K562 (cell line): ENCODE results near the gene PAX2. TPM values are rescaled to one million over a fixed set of nuclear protein-coding genes. Genes with fewer than 3 reads are reported as not detected.

Experiments used
- ATAC-seq: fragments of 200-7000 bp; cut with Tn5 transposase; 3 replicates; pipeline ENCODE4 v1.9.1; 2020; ENCODE audit warnings: moderate library complexity
- BruUV-seq: library from RNA; stranded (reverse); fragments of 400-500 nt; replicated peaks from 2 replicates; lab custom pipeline; 2021; lab: Mats Ljungman, UMichigan
- CTCF ChIA-PET: fragments of 300-600 bp; formaldehyde crosslinking; extraction: SDS; loops from one replicate; lab custom pipeline; 2021; ENCODE audit warnings: low intra/inter-chr PET ratio; lab: Yijun Ruan, JAX
- POLR2A ChIA-PET: fragments of 300-600, 350-650 bp; sonication (Branson Sonifier 250); formaldehyde crosslinking; extraction: SDS; loops from one replicate; lab custom pipeline; 2021; ENCODE audit warnings: antibody characterized with exemption, inconsistent platforms; lab: Yijun Ruan, JAX
- DNase-seq, 4 experiments: peaks; one replicate each; pipeline versions ENCODE4 v3.0.0 to v3.0.0-alpha.2; 2011 to 2018; ENCODE audit warnings: low spot score in 3 of 4, mixed read lengths in 3 of 4; ENCODE audit errors: extremely low read depth in 1 of 4
- FAIRE-seq: peaks from 2 replicates; lab custom pipeline; 2011; peaks lifted over from hg19 to GRCh38; lab: Jason Lieb, UNC
- H2AFZ ChIP-seq: 2 replicates; pipeline ENCODE4 v1.6.0; 2011; ENCODE audit warnings: low read depth, low read length, control low read depth, inconsistent platforms
- H3K27ac ChIP-seq: fragments of 200-600 bp; 3 replicates; pipeline ENCODE4 v1.8.0; 2011; ENCODE audit warnings: low read depth, mild to moderate bottlenecking, control low read depth, inconsistent platforms, low read length, moderate library complexity, mixed read lengths; ENCODE audit errors: extremely low read depth
- H3K27me3 ChIP-seq, 2 experiments: fragments of 300-600 bp in 1 of 2; 2 replicates in 1 of 2; 3 replicates in 1 of 2; pipeline versions ENCODE4 v1.6.0 to v1.8.0; 2011; ENCODE audit warnings: inconsistent platforms in 2 of 2, low read length in 2 of 2, mild to moderate bottlenecking in 1 of 2, mixed read lengths in 1 of 2, moderate library complexity in 1 of 2; ENCODE audit not compliant: control insufficient read depth in 2 of 2, insufficient read depth in 2 of 2
- H3K36me3 ChIP-seq: fragments of 300-600 bp; 3 replicates; pipeline ENCODE4 v1.8.0; 2011; ENCODE audit warnings: mild to moderate bottlenecking, low read length, inconsistent platforms; ENCODE audit not compliant: control insufficient read depth, insufficient read depth
- H3K4me1 ChIP-seq, 2 experiments: fragments of 200-600 bp in 1 of 2; replicated peaks in 1 of 2; 2 replicates in 1 of 2; 3 replicates in 1 of 2; pipeline versions ENCODE4 v1.5.1 to v1.8.0; 2011; ENCODE audit warnings: inconsistent platforms in 2 of 2, low read length in 2 of 2, mild to moderate bottlenecking in 1 of 2, mixed read lengths in 1 of 2, moderate library complexity in 1 of 2; ENCODE audit not compliant: control insufficient read depth in 2 of 2, insufficient read depth in 2 of 2
- H3K4me2 ChIP-seq: 2 replicates; pipeline ENCODE4 v1.6.1; 2011; ENCODE audit warnings: low read length, control low read depth, inconsistent platforms, mixed read lengths; ENCODE audit not compliant: insufficient read depth
- H3K4me3 ChIP-seq: fragments of 200-600 bp; sonication (generic), shearing (Covaris generic); 2 replicates; pipeline ENCODE4 v1.5.1; 2016; ENCODE audit warnings: control low read depth, inconsistent platforms
- H3K79me2 ChIP-seq: fragments of 200-600 bp; 3 replicates; pipeline ENCODE4 v1.8.0; 2011; ENCODE audit warnings: low read length, inconsistent platforms; ENCODE audit not compliant: control insufficient read depth, insufficient read depth
- H3K9ac ChIP-seq, 2 experiments: 2 replicates each; pipeline versions ENCODE4 v1.6.0 to v1.6.1; 2011; ENCODE audit warnings: low read depth in 2 of 2, low read length in 2 of 2, control low read depth in 1 of 2, inconsistent platforms in 1 of 2, mild to moderate bottlenecking in 1 of 2, mixed read lengths in 1 of 2; ENCODE audit not compliant: insufficient read depth in 1 of 2
- H3K9me1 ChIP-seq: one replicate; pipeline ENCODE4 v1.6.0; 2011; ENCODE audit warnings: inconsistent platforms, mild to moderate bottlenecking, low read length, moderate library complexity; ENCODE audit not compliant: control insufficient read depth, insufficient read depth
- H3K9me3 ChIP-seq: replicated peaks from 2 replicates; pipeline ENCODE4 v1.5.1; 2011; ENCODE audit warnings: low read depth, low read length, inconsistent platforms; ENCODE audit not compliant: control insufficient read depth, insufficient read depth
- H4K20me1 ChIP-seq: replicated peaks from 2 replicates; pipeline ENCODE4 v1.6.1; 2011; ENCODE audit warnings: low read length, inconsistent platforms, mixed read lengths; ENCODE audit not compliant: control insufficient read depth, insufficient read depth
- CBX5 ChIP-seq: IDR thresholded peaks from 2 replicates; pipeline ENCODE4 v1.6.1; 2014; ENCODE audit warnings: low read depth, borderline replicate concordance
- DEAF1 ChIP-seq: fragments of 450-650 bp; formaldehyde crosslinking; IDR thresholded peaks from 2 replicates; pipeline ENCODE4 v1.4.0; 2020; ENCODE audit warnings: mild to moderate bottlenecking, moderate library complexity
- HDAC2 ChIP-seq: fragments of 450-650 bp; IDR thresholded peaks from 2 replicates; pipeline ENCODE4 v1.6.1; 2016; ENCODE audit warnings: mild to moderate bottlenecking
- KAT7 ChIP-seq: sonication (generic); formaldehyde crosslinking; IDR thresholded peaks from 2 replicates; pipeline ENCODE4 v1.8.0; 2022; ENCODE audit warnings: missing genetic modification reagents, mild to moderate bottlenecking, borderline replicate concordance
- MAFG ChIP-seq: fragments of 450-650 bp; conservative IDR thresholded peaks from 2 replicates; pipeline ENCODE4 v1.6.1; 2016; ENCODE audit warnings: missing genetic modification characterization, missing compliant biosample characterization
- MAZ ChIP-seq, 2 experiments: fragments of 450-650 bp in 1 of 2; sonication (generic) in 1 of 2; formaldehyde crosslinking; IDR thresholded peaks in 1 of 2; conservative IDR thresholded peaks in 1 of 2; 2 replicates each; pipeline versions ENCODE4 v1.4.0 to v1.5.0; 2020; ENCODE audit warnings: mild to moderate bottlenecking in 1 of 2, missing genetic modification reagents in 1 of 2
- NFE2 ChIP-seq: IDR thresholded peaks from 2 replicates; pipeline ENCODE4 v1.6.1; 2014; ENCODE audit warnings: antibody characterized with exemption, low read depth
- PYGO2 ChIP-seq: fragments of 450-650 bp; IDR thresholded peaks from 2 replicates; pipeline ENCODE4 v1.6.1; 2016; ENCODE audit warnings: mild to moderate bottlenecking, missing genetic modification characterization, moderate library complexity, missing compliant biosample characterization
- RAD21 ChIP-seq, 2 experiments: fragments of 250-450 bp in 1 of 2; fragments of 450-650 bp in 1 of 2; sonication (Bioruptor Pico) in 1 of 2; formaldehyde crosslinking in 1 of 2; IDR thresholded peaks in 1 of 2; conservative IDR thresholded peaks in 1 of 2; 2 replicates each; pipeline versions ENCODE4 v1.4.0 to v1.8.0; 2020 to 2022; ENCODE audit warnings: mild to moderate bottlenecking in 2 of 2, moderate library complexity in 1 of 2
- RBBP5 ChIP-seq: fragments of 200-600 bp; sonication (generic); IDR thresholded peaks from 2 replicates; pipeline ENCODE4 v1.6.1; 2012; ENCODE audit warnings: borderline replicate concordance, mild to moderate bottlenecking, low read length, control low read depth, inconsistent platforms; ENCODE audit not compliant: insufficient read depth, poor library complexity, severe bottlenecking
- SRSF7 ChIP-seq: fragments of 200-400 bp; formaldehyde crosslinking; optimal IDR thresholded peaks from 2 replicates; pipeline ENCODE3; 2017; ENCODE audit warnings: mild to moderate bottlenecking, low read depth, low read length
- VEZF1 ChIP-seq: fragments of 200-800 bp; sonication (Bioruptor generic); IDR thresholded peaks from 2 replicates; pipeline ENCODE4 v1.6.1; 2017; ENCODE audit warnings: missing genetic modification characterization, missing compliant biosample characterization
- ZBTB2 ChIP-seq: fragments of 450-650 bp; IDR thresholded peaks from 2 replicates; pipeline ENCODE4 v1.6.1; 2016; ENCODE audit warnings: antibody characterized with exemption
- ZEB2 ChIP-seq: fragments of 450-650 bp; IDR thresholded peaks from 2 replicates; pipeline ENCODE4 v1.6.1; 2016
- whole genome bisulfite sequencing: fragments of 100-300 bp; shearing (Covaris generic); methylation state at CpG from one replicate; pipeline ENCODE4 v1.1.6; 2016; ENCODE audit warnings: low coverage, mixed read lengths; ENCODE audit not compliant: insufficient coverage; ENCODE audit errors: missing lambda C conversion rate; 5-methylcytosine and 5-hydroxymethylcytosine counted together
- in situ Hi-C: fragments of 300-500 bp; cut with MboI; formaldehyde crosslinking; loops from 4 replicates; pipeline ENCODE4 v1.15.0; 2018; ENCODE audit warnings: inconsistent platforms, mixed read lengths
- intact Hi-C: fragments of 100-400 bp; cut with micrococcal nuclease; formaldehyde crosslinking; loops from 2 replicates; pipeline ENCODE4 v1.14.2; 2022
- polyA plus RNA-seq, 8 experiments: library from polyadenylated mRNA; depleted of rRNA in 4 of 8; stranded (reverse) in 5 of 8; unstranded in 3 of 8; fragments of >200 nt; fragmentation: Nextera tagmentation in 2 of 8; fragmentation: Illumina TruSeq in 1 of 8; extraction: Ambion mirVana in 2 of 8; extraction: Trizol in 1 of 8; gene quantifications; 2 replicates each; pipeline versions ENCODE4 v1.2.1 to v1.2.3, GENCODE V29; 2011 to 2014; ENCODE audit warnings: inconsistent platforms in 1 of 8, missing spikeins in 1 of 8
- total RNA-seq, 7 experiments: library from RNA; depleted of rRNA in 6 of 7; stranded (reverse); fragments of >200 nt in 6 of 7; fragmentation: Illumina TruSeq in 2 of 7; extraction: Trizol in 2 of 7; gene quantifications; 2 replicates each; pipeline versions ENCODE4 v1.2.1 to v1.2.3, GENCODE V29; 2011 to 2021; ENCODE audit warnings: low replicate concordance in 1 of 7

The PAX2 gene
- total and polyA plus RNA-seq, 9 of the 15 experiments (the other 6 are each of a cell fraction or from before 2014, with no cell fraction given): not detected

GRCh38 chr10:100872034-100872791 is 126.8 kb downstream of the PAX2 start:
- Histone ChIP-seq H3K27me3 (peaks cover 2 to 39% of the 10 kb centered on the region in 2 experiments; a peak in 4 of 5 replicates), H3K9ac (no peak overlapping the region), H4K20me1 (peaks cover 10% of the 10 kb centered on the region; the same call in 1 of the 2 replicates), H3K4me2 (no peak overlapping the region), H3K9me1 (peaks cover 3% of the 10 kb centered on the region), H3K79me2 (no peaks in the 10 kb centered on the region), H3K27ac (no peak overlapping the region), H3K4me3 (no peak overlapping the region), H2AFZ (no peak overlapping the region), H3K9me3 (no peaks in the 10 kb centered on the region), H3K4me1 (no peaks in the 10 kb centered on the region; a peak in 1 of 5 replicates), H3K36me3 (no peaks in the 10 kb centered on the region)
- ATAC-seq (peak; percentile 98), FAIRE-seq (peak; percentile 80), DNase-seq (peak; percentile 68 to 83 (median 78))
- ChIA-PET POLR2A (interaction anchor here (0.6 kb wide), 2 partner anchors 135 to 497 kb away, joined by 3 to 4 read pairs; no protein-coding TSS in a partner anchor), CTCF (interaction anchor here (0.5 to 1.2 kb wide), 4 partner anchors 308 to 1480 kb away, joined by 3 to 6 read pairs (median 4); no protein-coding TSS in a partner anchor)
- in situ Hi-C loops: loop anchor here (10.0 to 25.0 kb wide), 2 partner anchors 310 to 437 kb away; no protein-coding TSS in a partner anchor
- no TSS peak for BruUV-seq
- WGBS: 13% methylated on average over 11 of the region's 11 CpGs
- intact Hi-C loops: loop anchor here (10.0 kb wide), 2 partner anchors 107 to 527 kb away; partner anchors contain the start of gene SCD
- TF ChIP-seq KAT7 (CRISPR knock-in tag) (no peak), PYGO2 (no peak), RBBP5 (no peak), DEAF1 (CRISPR knock-in tag) (0 out of 2 replicates have a peak, but pooled peaks have one; percentile 23), HDAC2 (no peak), ZBTB2 (no peak), MAZ (CRISPR knock-in tag; conservative IDR thresholded peaks at IDR 0.05 in 1 of 2, IDR thresholded peaks at IDR 0.05 in 1 of 2) (0 out of 4 replicates have a peak, but pooled peaks of 1 of the 2 experiments have one; percentile 35), CBX5 (no peak), NFE2 (peak; percentile 22; the same call in 1 of the 2 replicates), MAFG (tag) (0 out of 2 replicates have a peak, but pooled peaks have one; percentile 18), SRSF7 (no peak), VEZF1 (CRISPR knock-in tag) (0 out of 2 replicates have a peak, but pooled peaks have one; percentile 20), RAD21 (CRISPR knock-in tag; conservative IDR thresholded peaks at IDR 0.05 in 1 of 2, IDR thresholded peaks at IDR 0.05 in 1 of 2) (peak; percentile 38 to 73), ZEB2 (no peak)
